ENCODE measurements around the gene SLBP. TPM values are rescaled to one million over a fixed set of nuclear protein-coding genes. Genes with fewer than 3 reads are reported as not detected.
A peak's percentile ranks its signal among the peaks of the same experiment; 100 is the strongest.

Gene SLBP
- polyA plus RNA-seq, 3 donors = 39.6 to 63.7 (median 59.1) TPM

- H3K36me3 Mint-ChIP-seq = peaks cover 0 to 2% of the 10 kb centered on the region in 2 donors
- peaks cover 0 to 3% (median 3%) of the 10 kb centered on the region in 3 donors for H3K27me3 Mint-ChIP-seq (ENCODE audit: low read depth in 3 of 3)
- Histone ChIP-seq H4K20me1 (ENCODE audit: insufficient read depth, low read length) (no peaks in the 10 kb centered on the region), H3K27ac (ENCODE audit: low read depth in 1 of 2, low read length in 2 of 2) (no peak overlapping the region), H3K27me3 (ENCODE audit: control insufficient read depth in 2 of 2, insufficient read depth in 2 of 2, low read length in 2 of 2) (no peaks in the 10 kb centered on the region), H3K9me3 (replicated peaks in 1 of 2; ENCODE audit: control insufficient read depth in 1 of 2, insufficient read depth in 1 of 2, low read length in 2 of 2) (no peaks in the 10 kb centered on the region), H3K36me3 (replicated peaks in 1 of 2; ENCODE audit: control insufficient read depth in 1 of 2, insufficient read depth in 2 of 2, low read length in 2 of 2) (no peaks in the 10 kb centered on the region), H3K9ac (ENCODE audit: insufficient read depth, low read length, poor library complexity, severe bottlenecking) (no peak overlapping the region), H2AFZ (ENCODE audit: insufficient read depth, low read depth, low read length, poor library complexity, severe bottlenecking) (no peak overlapping the region), H3K4me2 (replicated peaks; ENCODE audit: extremely low read depth, low read length, poor library complexity, severe bottlenecking) (no peak overlapping the region), H3K79me2 (ENCODE audit: insufficient read depth, low read length) (no peaks in the 10 kb centered on the region), H3K4me1 (ENCODE audit: control insufficient read depth in 1 of 2, insufficient read depth in 2 of 2, low read length in 2 of 2) (no peaks in the 10 kb centered on the region), H3K4me3 (replicated peaks in 1 of 3; ENCODE audit: low read depth in 2 of 3, low read length in 3 of 3) (no peak overlapping the region)
- peak overlapping the region in 2 of 7 donors; percentile 25 to 40 for H3K27ac Mint-ChIP-seq
- intact Hi-C loops (cut with micrococcal nuclease) = no loop called here
- peaks cover 0 to 2% (median 0%) of the 10 kb centered on the region in 7 donors for H3K9me3 Mint-ChIP-seq
- no peak for TF ChIP-seq CTCF (IDR thresholded peaks at IDR 0.05)
- 97% methylated on average over 37 of the region's 39 CpGs for WGBS (ENCODE audit: insufficient coverage)
- H3K4me1 Mint-ChIP-seq = no peaks in the 10 kb centered on the region
- H3K4me3 Mint-ChIP-seq = no peak overlapping the region
- DNase-seq = no peak
These were observed 52.7 kb downstream of the SLBP start for GRCh38 chr4:1659104-1660043.

GRCh38 chr4:1658581-1658980 lies 53.5 kb downstream of the SLBP start:
- peaks cover 0 to 2% (median 0%) of the 10 kb centered on the region in 7 donors for H3K9me3 Mint-ChIP-seq
- H3K4me1 Mint-ChIP-seq = no peaks in the 10 kb centered on the region
- Histone ChIP-seq H3K4me1 (ENCODE audit: control insufficient read depth in 1 of 2, insufficient read depth in 2 of 2, low read length in 2 of 2) (no peaks in the 10 kb centered on the region), H3K79me2 (ENCODE audit: insufficient read depth, low read length) (no peaks in the 10 kb centered on the region), H3K9ac (ENCODE audit: insufficient read depth, low read length, poor library complexity, severe bottlenecking) (no peak overlapping the region), H3K9me3 (replicated peaks in 1 of 2; ENCODE audit: control insufficient read depth in 1 of 2, insufficient read depth in 1 of 2, low read length in 2 of 2) (no peaks in the 10 kb centered on the region), H3K36me3 (replicated peaks in 1 of 2; ENCODE audit: control insufficient read depth in 1 of 2, insufficient read depth in 2 of 2, low read length in 2 of 2) (no peaks in the 10 kb centered on the region), H3K27me3 (ENCODE audit: control insufficient read depth in 2 of 2, insufficient read depth in 2 of 2, low read length in 2 of 2) (no peaks in the 10 kb centered on the region), H2AFZ (ENCODE audit: insufficient read depth, low read depth, low read length, poor library complexity, severe bottlenecking) (no peak overlapping the region), H3K27ac (ENCODE audit: low read depth in 1 of 2, low read length in 2 of 2) (no peak overlapping the region), H3K4me2 (replicated peaks; ENCODE audit: extremely low read depth, low read length, poor library complexity, severe bottlenecking) (no peak overlapping the region), H3K4me3 (replicated peaks in 1 of 3; ENCODE audit: low read depth in 2 of 3, low read length in 3 of 3) (no peak overlapping the region), H4K20me1 (ENCODE audit: insufficient read depth, low read length) (no peaks in the 10 kb centered on the region)
- no peak for TF ChIP-seq CTCF (IDR thresholded peaks at IDR 0.05)
- H3K27ac Mint-ChIP-seq = peak overlapping the region in 1 of 7 donors; percentile 40
- H3K27me3 Mint-ChIP-seq (ENCODE audit: low read depth in 3 of 3) = peaks cover 0 to 3% (median 3%) of the 10 kb centered on the region in 3 donors
- no peak for DNase-seq
- H3K36me3 Mint-ChIP-seq = peaks cover 0 to 2% of the 10 kb centered on the region in 2 donors
- H3K4me3 Mint-ChIP-seq = no peak overlapping the region
- WGBS (ENCODE audit: insufficient coverage) = 97% methylated on average over 11 of the region's 12 CpGs
- intact Hi-C loops (cut with micrococcal nuclease) = no loop called here
